MM.1S (cell line): ENCODE data around the gene MYH15.

Source experiments
- DNase-seq: peaks from one replicate; pipeline ENCODE4 v3.0.0-alpha.2; 2015
- H2AFZ ChIP-seq: fragments of 300-600 bp; sonication (generic); 2 replicates; pipeline ENCODE4 v1.6.0; 2016; ENCODE audit warnings: antibody characterized with exemption, low read length
- H3F3A ChIP-seq: fragments of 300-600 bp; sonication (generic); 2 replicates; pipeline ENCODE4 v1.6.1; 2016; ENCODE audit warnings: mild to moderate bottlenecking, antibody characterized with exemption, low read length, moderate library complexity, mixed read lengths; ENCODE audit not compliant: insufficient read depth
- H3K27ac ChIP-seq: fragments of 300-600 bp; sonication (generic); 2 replicates; pipeline ENCODE4 v1.5.1; 2016; ENCODE audit warnings: mild to moderate bottlenecking, low read length
- H3K27me3 ChIP-seq: fragments of 300-600 bp; sonication (generic); replicated peaks from 2 replicates; pipeline ENCODE4 v1.6.0; 2016; ENCODE audit warnings: low read length; ENCODE audit not compliant: insufficient read depth
- H3K36me3 ChIP-seq: fragments of 300-600 bp; sonication (generic); replicated peaks from 2 replicates; pipeline ENCODE4 v1.6.1; 2016; ENCODE audit warnings: mild to moderate bottlenecking, low read length, mixed read lengths; ENCODE audit not compliant: insufficient read depth
- H3K4me1 ChIP-seq: fragments of 300-600 bp; sonication (generic); 2 replicates; pipeline ENCODE4 v1.6.1; 2016; ENCODE audit warnings: low read length, mixed read lengths
- H3K4me2 ChIP-seq: fragments of 300-600 bp; sonication (generic); 2 replicates; pipeline ENCODE4 v1.6.0; 2016; ENCODE audit warnings: low read depth, low read length
- H3K4me3 ChIP-seq: fragments of 300-600 bp; sonication (generic); 2 replicates; pipeline ENCODE4 v1.5.1; 2016; ENCODE audit warnings: low read length, mixed read lengths
- H3K79me2 ChIP-seq: fragments of 300-600 bp; sonication (generic); 2 replicates; pipeline ENCODE4 v1.6.1; 2016; ENCODE audit warnings: mixed run types, low read length, mixed read lengths
- H3K9ac ChIP-seq: fragments of 300-600 bp; sonication (generic); 2 replicates; pipeline ENCODE4 v1.6.1; 2016; ENCODE audit warnings: low read length, mixed read lengths
- H3K9me2 ChIP-seq: fragments of 300-600 bp; sonication (generic); replicated peaks from 2 replicates; pipeline ENCODE4 v1.6.1; 2016; ENCODE audit warnings: mild to moderate bottlenecking, low read length, mixed read lengths; ENCODE audit not compliant: insufficient read depth
- H3K9me3 ChIP-seq: fragments of 300-600 bp; sonication (generic); replicated peaks from 2 replicates; pipeline ENCODE4 v1.6.1; 2016; ENCODE audit warnings: mild to moderate bottlenecking, low read length, mixed read lengths; ENCODE audit not compliant: insufficient read depth
- H4K20me1 ChIP-seq: fragments of 300-600 bp; sonication (generic); 2 replicates; pipeline ENCODE4 v1.6.1; 2016; ENCODE audit warnings: mild to moderate bottlenecking, low read length, moderate library complexity, mixed read lengths; ENCODE audit not compliant: insufficient read depth
- CTCF ChIP-seq: fragments of 300-600 bp; sonication (generic); IDR thresholded peaks from 2 replicates; pipeline ENCODE4 v1.5.1; 2016; ENCODE audit warnings: antibody characterized with exemption, low read length, mixed read lengths
- EZH2 ChIP-seq: fragments of 300-600 bp; sonication (generic); optimal IDR thresholded peaks from 2 replicates; pipeline ENCODE3; 2017; ENCODE audit warnings: low read depth, mild to moderate bottlenecking, antibody characterized with exemption, low read length, mixed read lengths
- EZH2phosphoT487 ChIP-seq: fragments of 300-600 bp; sonication (generic); IDR thresholded peaks from 2 replicates; pipeline ENCODE4 v1.6.1; 2018; ENCODE audit warnings: antibody characterized with exemption, low read length

MYH15 gene

GRCh38 chr3:108410531-108410984, 99.8 kb downstream of the MYH15 start:
- TF ChIP-seq EZH2 (no peak), CTCF (no peak)

GRCh38 chr3:108409800-108410178, 100.6 kb downstream of the MYH15 start:
- H3K27me3 ChIP-seq = no peaks in the 10 kb centered on the region
- no peak overlapping the region for H3K4me3 ChIP-seq
- no peaks in the 10 kb centered on the region for H4K20me1 ChIP-seq
- no peak for DNase-seq
- H2AFZ ChIP-seq = no peak overlapping the region
- no peaks in the 10 kb centered on the region for H3K36me3 ChIP-seq
- peaks cover 11% of the 10 kb centered on the region for H3K4me1 ChIP-seq
- no peak for TF ChIP-seq EZH2phosphoT487
- no peak overlapping the region for H3K9ac ChIP-seq
- no peaks in the 10 kb centered on the region for H3K9me3 ChIP-seq
- no peaks in the 10 kb centered on the region for H3K79me2 ChIP-seq
- no peaks in the 10 kb centered on the region for H3K9me2 ChIP-seq
- H3K4me2 ChIP-seq = no peak overlapping the region
- H3K27ac ChIP-seq = no peak overlapping the region
- no peaks in the 10 kb centered on the region for H3F3A ChIP-seq

More at GRCh38 chr3:108410531-108410984, 99.8 kb downstream of the MYH15 start:
- H3K36me3 ChIP-seq = no peaks in the 10 kb centered on the region
- no peaks in the 10 kb centered on the region for H3K9me2 ChIP-seq
- no peaks in the 10 kb centered on the region for H3K79me2 ChIP-seq
- no peak overlapping the region for H3K27ac ChIP-seq
- H4K20me1 ChIP-seq = no peaks in the 10 kb centered on the region
- peaks cover 11% of the 10 kb centered on the region for H3K4me1 ChIP-seq
- H2AFZ ChIP-seq = no peak overlapping the region
- no peak overlapping the region for H3K9ac ChIP-seq
- no peaks in the 10 kb centered on the region for H3K27me3 ChIP-seq
- DNase-seq = no peak
- H3K4me2 ChIP-seq = no peak overlapping the region
- H3F3A ChIP-seq = no peaks in the 10 kb centered on the region
- no peaks in the 10 kb centered on the region for H3K9me3 ChIP-seq
- H3K4me3 ChIP-seq = no peak overlapping the region

GRCh38 chr3:108408883-108409799, 101.3 kb downstream of the MYH15 start:
- no peak for DNase-seq
- H3K4me3 ChIP-seq = no peak overlapping the region
- H3K4me2 ChIP-seq = no peak overlapping the region
- H3K79me2 ChIP-seq = no peaks in the 10 kb centered on the region
- no peak overlapping the region for H2AFZ ChIP-seq
- no peak for TF ChIP-seq CTCF
- no peak for TF ChIP-seq EZH2phosphoT487
- no peak for TF ChIP-seq EZH2
- H3K9ac ChIP-seq = no peak overlapping the region
- H3K36me3 ChIP-seq = no peaks in the 10 kb centered on the region
- no peaks in the 10 kb centered on the region for H3K9me2 ChIP-seq
- H3K4me1 ChIP-seq = peaks cover 11% of the 10 kb centered on the region
- H3F3A ChIP-seq = no peaks in the 10 kb centered on the region
- no peaks in the 10 kb centered on the region for H3K27me3 ChIP-seq
- no peaks in the 10 kb centered on the region for H3K9me3 ChIP-seq
- no peaks in the 10 kb centered on the region for H4K20me1 ChIP-seq
- no peak overlapping the region for H3K27ac ChIP-seq

- H3K27ac ChIP-seq = no peak overlapping the region
- H3K9ac ChIP-seq = no peak overlapping the region
- H4K20me1 ChIP-seq = no peaks in the 10 kb centered on the region
- no peak overlapping the region for H3K4me3 ChIP-seq
- no peak overlapping the region for H3K4me2 ChIP-seq
- H3K4me1 ChIP-seq = peaks cover under 1% of the 10 kb centered on the region; the same call in 1 of the 2 replicates
- TF ChIP-seq EZH2 = no peak
- no peak for TF ChIP-seq CTCF
- no peak for TF ChIP-seq EZH2phosphoT487
- no peaks in the 10 kb centered on the region for H3K27me3 ChIP-seq
- no peaks in the 10 kb centered on the region for H3K79me2 ChIP-seq
- H3K9me3 ChIP-seq = no peaks in the 10 kb centered on the region
- no peaks in the 10 kb centered on the region for H3K9me2 ChIP-seq
- H3F3A ChIP-seq = no peaks in the 10 kb centered on the region
- no peaks in the 10 kb centered on the region for H3K36me3 ChIP-seq
- DNase-seq = no peak
- H2AFZ ChIP-seq = no peak overlapping the region
These were observed 102.5 kb downstream of the MYH15 start for GRCh38 chr3:108407886-108408285.
